ENCODE results near the gene DNER. TPM values are rescaled to one million over a fixed set of nuclear protein-coding genes. Genes with fewer than 3 reads are reported as not detected.

DNER gene
- total and polyA plus RNA-seq, 2 of the 13 experiments (the other 11 are each of a cell fraction or from before 2014, with no cell fraction given) = not detected

- Histone ChIP-seq H3K9me3 (ENCODE audit: low read length) (peaks cover 17% of the 10 kb centered on the region), H3K4me2 (ENCODE audit: low read depth, low read length) (no peak overlapping the region), H3K9ac (ENCODE audit: insufficient read depth, low read depth, low read length) (no peak overlapping the region), H3K4me3 (replicated peaks in 1 of 3; ENCODE audit: insufficient read depth in 1 of 3, low read depth in 2 of 3, low read length in 3 of 3) (no peak overlapping the region), H2AFZ (ENCODE audit: low read length) (no peak overlapping the region), H4K20me1 (ENCODE audit: insufficient read depth, low read length) (no peaks in the 10 kb centered on the region), H3K27ac (ENCODE audit: extremely low read length, insufficient read depth, low read length) (no peak overlapping the region), H3K36me3 (replicated peaks in 1 of 2; ENCODE audit: control insufficient read depth in 1 of 2, insufficient read depth in 2 of 2, low read length in 2 of 2) (no peaks in the 10 kb centered on the region), H3K4me1 (ENCODE audit: insufficient read depth, low read length) (no peaks in the 10 kb centered on the region), H3K27me3 (ENCODE audit: control insufficient read depth in 1 of 2, insufficient read depth in 2 of 2, low read length in 2 of 2) (no peaks in the 10 kb centered on the region), H3K79me2 (ENCODE audit: insufficient read depth, low read length) (no peaks in the 10 kb centered on the region)
- 14% methylated on average over 3 of the region's 3 CpGs for WGBS (ENCODE audit: low lambda C conversion rate)
- FAIRE-seq (no peak), DNase-seq (ENCODE audit: low spot score) (no peak), ATAC-seq (no peak)
- CTCF ChIA-PET (ENCODE audit: low intra/inter-chr PET ratio, low total read pairs) = no interaction called here
- no peak for TF ChIP-seq ZNF841 (CRISPR knock-in tag; IDR thresholded peaks at IDR 0.05; ENCODE audit: borderline replicate concordance)
- TF ChIP-seq ZNF737 (CRISPR knock-in tag; IDR thresholded peaks at IDR 0.05; ENCODE audit: borderline replicate concordance) = no peak
- no peak for TF ChIP-seq ZFP36 (IDR thresholded peaks at IDR 0.05; ENCODE audit: borderline replicate concordance, low read depth, low read length, partially characterized antibody)
- no peak for TF ChIP-seq NFIB (CRISPR knock-in tag; IDR thresholded peaks at IDR 0.05; ENCODE audit: borderline replicate concordance)
- TF ChIP-seq ZBTB20 (CRISPR knock-in tag; IDR thresholded peaks at IDR 0.05; ENCODE audit: borderline replicate concordance, low read depth) = no peak
- TF ChIP-seq TCF7 (IDR thresholded peaks at IDR 0.05; ENCODE audit: low read depth) = no peak
- TF ChIP-seq, protein P1, sequence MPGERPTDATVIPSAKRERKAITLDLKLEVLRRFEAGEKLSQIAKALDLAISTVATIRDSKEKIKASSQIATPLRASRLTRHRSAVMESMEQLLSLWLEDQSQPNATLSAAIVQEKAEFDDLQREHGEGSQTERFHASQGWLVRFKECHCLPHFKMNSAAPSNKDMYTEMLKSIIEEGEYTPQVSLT (CRISPR knock-in tag; IDR thresholded peaks at IDR 0.05; ENCODE audit: borderline replicate concordance, low read depth) = no peak
- POLR2A ChIA-PET = no interaction called here
- no TSS peak for BruUV-seq (replicated peaks)
- in situ Hi-C loops (cut with HindIII; ENCODE audit: extremely low pct_ligation_motif_present, low pct_unique_long_range_greater_than_20kb) (no loop called here), intact Hi-C loops (cut with micrococcal nuclease; ENCODE audit: unreplicated experiment) (no loop called here)
These were observed 342.1 kb downstream of the DNER start for GRCh38 chr2:229372207-229372606.

- DNase-seq (ENCODE audit: low spot score) = no peak
- no peak overlapping the region for H3K4me2 ChIP-seq (ENCODE audit: low read depth, low read length)
- ATAC-seq = no peak
- H3K79me2 ChIP-seq (ENCODE audit: insufficient read depth, low read length) = no peaks in the 10 kb centered on the region
- FAIRE-seq = no peak
- no TSS peak for BruUV-seq (replicated peaks)
- POLR2A ChIA-PET = no interaction called here
- H2AFZ ChIP-seq (ENCODE audit: low read length) = no peak overlapping the region
- no peak for TF ChIP-seq ZFP36L1 (CRISPR knock-in tag; IDR thresholded peaks at IDR 0.05)
- no peak for TF ChIP-seq FOSL2 (CRISPR knock-in tag; IDR thresholded peaks at IDR 0.05)
- no peak for TF ChIP-seq CEBPG (CRISPR knock-in tag; IDR thresholded peaks at IDR 0.05)
- no peak for TF ChIP-seq TCF7 (IDR thresholded peaks at IDR 0.05; ENCODE audit: low read depth)
- no peak for TF ChIP-seq HDAC1 (CRISPR knock-in tag; IDR thresholded peaks at IDR 0.05)
- TF ChIP-seq ZNF143 (CRISPR knock-in tag; IDR thresholded peaks at IDR 0.05) = no peak
- TF ChIP-seq, protein P2, sequence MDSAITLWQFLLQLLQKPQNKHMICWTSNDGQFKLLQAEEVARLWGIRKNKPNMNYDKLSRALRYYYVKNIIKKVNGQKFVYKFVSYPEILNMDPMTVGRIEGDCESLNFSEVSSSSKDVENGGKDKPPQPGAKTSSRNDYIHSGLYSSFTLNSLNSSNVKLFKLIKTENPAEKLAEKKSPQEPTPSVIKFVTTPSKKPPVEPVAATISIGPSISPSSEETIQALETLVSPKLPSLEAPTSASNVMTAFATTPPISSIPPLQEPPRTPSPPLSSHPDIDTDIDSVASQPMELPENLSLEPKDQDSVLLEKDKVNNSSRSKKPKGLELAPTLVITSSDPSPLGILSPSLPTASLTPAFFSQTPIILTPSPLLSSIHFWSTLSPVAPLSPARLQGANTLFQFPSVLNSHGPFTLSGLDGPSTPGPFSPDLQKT (CRISPR knock-in tag; IDR thresholded peaks at IDR 0.05; ENCODE audit: borderline replicate concordance) = no peak
- TF ChIP-seq MED13 (CRISPR knock-in tag; IDR thresholded peaks at IDR 0.05) = no peak
- TF ChIP-seq PHF21A (CRISPR knock-in tag; IDR thresholded peaks at IDR 0.05) = no peak
- TF ChIP-seq ZNF207 (IDR thresholded peaks at IDR 0.05; ENCODE audit: borderline replicate concordance) = no peak
- no peak for TF ChIP-seq AGO2 (optimal IDR thresholded peaks at IDR 0.05; ENCODE audit: low read depth, low read length)
- no peak for TF ChIP-seq GATA4 (IDR thresholded peaks at IDR 0.05; ENCODE audit: borderline replicate concordance, low read depth)
- TF ChIP-seq REXO4 (CRISPR knock-in tag; IDR thresholded peaks at IDR 0.05; ENCODE audit: borderline replicate concordance) = no peak
- no peak for TF ChIP-seq HNRNPK (IDR thresholded peaks at IDR 0.05; ENCODE audit: low read depth, low read length, poor library complexity, severe bottlenecking)
- no peak for TF ChIP-seq NFATC3 (CRISPR knock-in tag; IDR thresholded peaks at IDR 0.05)
- intact Hi-C loops (cut with micrococcal nuclease; ENCODE audit: unreplicated experiment) (no loop called here), in situ Hi-C loops (cut with HindIII; ENCODE audit: extremely low pct_ligation_motif_present, low pct_unique_long_range_greater_than_20kb) (no loop called here)
- 14% methylated on average over 3 of the region's 3 CpGs for WGBS (ENCODE audit: low lambda C conversion rate)
- CTCF ChIA-PET (ENCODE audit: low intra/inter-chr PET ratio, low total read pairs) = no interaction called here
- H4K20me1 ChIP-seq (ENCODE audit: insufficient read depth, low read length) = no peaks in the 10 kb centered on the region
- H3K27ac ChIP-seq (ENCODE audit: extremely low read length, insufficient read depth, low read length) = no peak overlapping the region
- peaks cover 23% of the 10 kb centered on the region for H3K9me3 ChIP-seq (ENCODE audit: low read length)
- no peak overlapping the region for H3K4me3 ChIP-seq (replicated peaks in 1 of 3; ENCODE audit: insufficient read depth in 1 of 3, low read depth in 2 of 3, low read length in 3 of 3)
- no peak overlapping the region for H3K9ac ChIP-seq (ENCODE audit: insufficient read depth, low read depth, low read length)
- H3K27me3 ChIP-seq (ENCODE audit: control insufficient read depth in 1 of 2, insufficient read depth in 2 of 2, low read length in 2 of 2) = no peaks in the 10 kb centered on the region
- no peaks in the 10 kb centered on the region for H3K4me1 ChIP-seq (ENCODE audit: insufficient read depth, low read length)
- H3K36me3 ChIP-seq (replicated peaks in 1 of 2; ENCODE audit: control insufficient read depth in 1 of 2, insufficient read depth in 2 of 2, low read length in 2 of 2) = no peaks in the 10 kb centered on the region
These were observed 343.3 kb downstream of the DNER start for GRCh38 chr2:229371086-229371485.

Data from HepG2 (cell line).